Measurements from ENCODE around the gene GALP. TPM values are rescaled to one million over a fixed set of nuclear protein-coding genes. Genes with fewer than 3 reads are reported as not detected.

The GALP gene
- not detected in 2 replicates for total RNA-seq

GRCh38 chr19:56175861-56176307, at the start of gene GALP:
Gene GALP (plus strand): TSS chr19:56176008. CDS start chr19:56177109, 1,101 bp downstream.

GRCh38 chr19:56140583-56141416, 35.0 kb upstream of the GALP start, which contains the start of gene ZNF444:
Gene ZNF444 (plus strand): TSS chr19:56141287. CDS start chr19:56146912, 5,625 bp downstream.

GRCh38 chr19:56197646-56198045, 21.8 kb downstream of the GALP start, which contains the start of gene ZSCAN5B:
Gene ZSCAN5B (minus strand): TSS chr19:56197783. CDS start chr19:56193052, 4,731 bp downstream.

GRCh38 chr19:56201973-56202372, 26.2 kb downstream of the GALP start, which contains the start of gene ZSCAN5C:
Gene ZSCAN5C (plus strand): TSS chr19:56202273. CDS start chr19:56205914, 3,641 bp downstream.

Other genes starting within 250 kb of the GALP start
- gene NLRP13, start 243.7 kb upstream of the GALP start, total RNA-seq: not detected in 2 replicates
- gene NLRP8, start 228.2 kb upstream of the GALP start, total RNA-seq: not detected in 2 replicates
- not detected in 2 replicates for gene NLRP5, start 189.2 kb upstream of the GALP start, total RNA-seq
- gene ZNF787, start 54.7 kb upstream of the GALP start, total RNA-seq: 10.7 and 16.2 TPM in 2 replicates
- 17.1 and 19.4 TPM in 2 replicates for gene ZNF444, start 34.7 kb upstream of the GALP start, total RNA-seq
- gene ZSCAN5B, start 21.8 kb downstream of the GALP start, total RNA-seq: not detected in 2 replicates
- not detected in 2 replicates for gene ZSCAN5C, start 26.3 kb downstream of the GALP start, total RNA-seq
- not detected in 2 replicates for gene EDDM13, start 96.7 kb downstream of the GALP start, total RNA-seq
- 11.0 and 11.3 TPM in 2 replicates for gene ZSCAN5A, start 138.8 kb downstream of the GALP start, total RNA-seq
- 1.6 and 3.2 TPM in 2 replicates for gene ZNF582, start 217.5 kb downstream of the GALP start, total RNA-seq
- 2.7 and 2.8 TPM in 2 replicates for gene ZNF583, start 228.3 kb downstream of the GALP start, total RNA-seq

Measured in cardiac atrium fibroblast (primary cell).